ENCODE data around the gene LZIC. TPM values are rescaled to one million over a fixed set of nuclear protein-coding genes. Genes with fewer than 3 reads are reported as not detected.

The LZIC gene
- total and polyA plus RNA-seq, 9 of the 15 experiments (the other 6 are each of a cell fraction or from before 2014, with no cell fraction given): 32.9 to 109 (median 61.7) TPM

- TF ChIP-seq MYBL2 (IDR thresholded peaks at IDR 0.05; ENCODE audit: low read depth) (no peak), MYBL2 (CRISPR knock-in tag; IDR thresholded peaks at IDR 0.05; ENCODE audit: borderline replicate concordance) (no peak), ZFX (CRISPR knock-in tag; IDR thresholded peaks at IDR 0.05) (peak; percentile 90), GABPB1 (CRISPR knock-in tag; IDR thresholded peaks at IDR 0.05) (peak; percentile 76), MITF (IDR thresholded peaks at IDR 0.05) (no peak), MTA1 (IDR thresholded peaks at IDR 0.05; ENCODE audit: borderline replicate concordance) (peak; percentile 68; the same call in 1 of the 2 replicates), ZNF24 (IDR thresholded peaks at IDR 0.05) (no peak), FOSL1 (tag; conservative IDR thresholded peaks at IDR 0.05) (no peak), ZNF583 (CRISPR knock-in tag; IDR thresholded peaks at IDR 0.05) (no peak), EGR1 (conservative IDR thresholded peaks at IDR 0.05) (peak; percentile 82), ZBTB8A (IDR thresholded peaks at IDR 0.05; ENCODE audit: partially characterized antibody) (no peak), L3MBTL2 (IDR thresholded peaks at IDR 0.05) (peak; percentile 79; the same call in 1 of the 2 replicates), ZBED1 (IDR thresholded peaks at IDR 0.05) (0 out of 2 replicates have a peak, but pooled peaks have one; percentile 41), ELF4 (CRISPR knock-in tag; IDR thresholded peaks at IDR 0.05) (0 out of 2 replicates have a peak, but pooled peaks have one; percentile 5), CC2D1A (IDR thresholded peaks at IDR 0.05) (0 out of 2 replicates have a peak, but pooled peaks have one; percentile 18), EWSR1 (IDR thresholded peaks at IDR 0.05; ENCODE audit: borderline replicate concordance, low read depth, partially characterized antibody) (no peak), TFAP4 (CRISPR knock-in tag; IDR thresholded peaks at IDR 0.05; ENCODE audit: borderline replicate concordance) (peak; percentile 67; the same call in 1 of the 2 replicates), CXXC5 (CRISPR knock-in tag; IDR thresholded peaks at IDR 0.05) (peak; percentile 68), ZNF398 (CRISPR knock-in tag; IDR thresholded peaks at IDR 0.05) (no peak), ARNT (IDR thresholded peaks at IDR 0.05) (peak in 1 of 2 experiments; percentile 65; a peak in 1 of 4 replicates), NBN (IDR thresholded peaks at IDR 0.05; ENCODE audit: low read depth) (peak; percentile 67; the same call in 1 of the 2 replicates), PHF20 (IDR thresholded peaks at IDR 0.05; ENCODE audit: partially characterized antibody) (peak; percentile 70)
Measured at GRCh38 chr1:9910423-9911178, 32.6 kb downstream of the LZIC start (continued).

Data from K562 (cell line).